NCI-H82 (cell line): ENCODE results near the gene C1QL4.
"Not testable (repeated sequence)": the region's sequence is repeated elsewhere in the genome, so short reads cannot be mapped to it uniquely, and the experiment has no call there.

Experiments
- DNase-seq: peaks from one replicate; lab custom pipeline; 2025; lab: John Stamatoyannopoulos, UW

Gene C1QL4

DNA sequence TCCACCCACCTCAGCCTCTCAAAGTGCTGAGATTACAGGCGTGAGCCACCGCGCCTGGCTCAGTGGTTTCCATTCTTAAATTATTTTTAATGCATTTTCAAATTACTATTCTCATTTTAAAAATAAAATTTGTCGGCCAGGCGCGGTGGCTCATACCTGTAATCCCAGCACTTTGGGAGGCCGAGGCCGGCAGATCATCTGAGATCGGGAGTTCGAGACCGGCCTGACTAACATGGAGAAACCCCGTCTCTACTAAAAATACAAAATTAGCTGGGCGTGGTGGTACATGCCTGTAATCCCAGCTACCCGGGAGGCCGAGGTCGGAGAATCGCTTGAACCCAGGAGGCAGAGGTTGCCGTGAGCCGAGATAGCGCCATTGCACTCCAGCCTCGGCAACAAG lies 3.2 kb downstream of the C1QL4 start:
- DNase-seq: not testable (repeated sequence)

DNA sequence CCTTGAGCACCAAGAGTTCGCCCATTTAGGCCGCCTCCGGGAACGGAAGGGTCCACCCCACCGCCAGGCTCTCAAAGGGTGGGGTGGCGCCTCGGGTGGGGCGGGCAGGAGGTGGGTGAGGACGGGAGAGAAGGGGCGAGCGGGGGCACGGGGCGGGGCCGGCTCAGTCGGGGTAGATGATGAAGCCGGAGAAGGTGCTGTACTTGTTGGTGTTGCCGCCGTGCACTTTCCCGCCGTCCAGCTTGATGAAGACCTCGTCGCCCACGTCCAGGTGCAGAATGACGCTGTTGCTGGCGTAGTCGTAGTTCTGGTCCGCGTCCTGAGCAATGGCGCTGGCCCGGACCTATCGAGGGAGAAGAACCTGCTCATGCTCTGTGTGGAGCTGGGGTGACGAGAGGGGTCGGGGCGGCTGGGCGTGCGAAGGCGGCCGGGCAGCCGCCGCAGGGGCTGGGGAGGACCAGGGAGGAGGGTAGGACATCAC lies 4.1 kb downstream of the C1QL4 start:
- no peak for DNase-seq

GRCh38 chr12:49332441-49332861 lies 4.5 kb downstream of the C1QL4 start:
- DNase-seq: no peak

GRCh38 chr12:49331380-49332222 lies 5.4 kb downstream of the C1QL4 start:
- peak; percentile 74 for DNase-seq

- peak; percentile 30 for DNase-seq
Measured at GRCh38 chr12:49330631-49331379, 6.2 kb downstream of the C1QL4 start.

DNA sequence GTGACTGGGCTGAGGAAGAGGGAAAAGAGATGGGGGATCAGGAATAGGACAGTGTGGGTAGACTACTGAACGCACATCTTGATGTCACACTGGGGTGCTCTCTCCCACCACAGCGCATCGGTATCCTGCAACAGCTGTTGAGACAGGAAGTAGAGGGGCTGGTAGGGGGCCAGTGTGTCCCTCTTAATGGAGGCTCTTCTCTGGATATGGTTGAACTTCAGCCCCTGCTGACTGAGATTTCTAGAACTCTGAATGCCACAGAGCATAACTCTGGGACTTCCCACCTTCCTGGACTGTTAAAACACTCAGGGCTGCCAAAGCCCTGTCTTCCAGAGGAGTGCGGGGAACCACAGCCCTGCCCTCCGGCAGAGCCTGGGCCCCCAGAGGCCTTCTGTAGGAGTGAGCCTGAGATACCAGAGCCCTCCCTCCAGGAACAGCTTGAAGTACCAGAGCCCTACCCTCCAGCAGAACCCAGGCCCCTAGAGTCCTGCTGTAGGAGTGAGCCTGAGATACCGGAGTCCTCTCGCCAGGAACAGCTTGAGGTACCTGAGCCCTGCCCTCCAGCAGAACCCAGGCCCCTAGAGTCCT lies 6.9 kb downstream of the C1QL4 start:
- DNase-seq: no peak

DNA sequence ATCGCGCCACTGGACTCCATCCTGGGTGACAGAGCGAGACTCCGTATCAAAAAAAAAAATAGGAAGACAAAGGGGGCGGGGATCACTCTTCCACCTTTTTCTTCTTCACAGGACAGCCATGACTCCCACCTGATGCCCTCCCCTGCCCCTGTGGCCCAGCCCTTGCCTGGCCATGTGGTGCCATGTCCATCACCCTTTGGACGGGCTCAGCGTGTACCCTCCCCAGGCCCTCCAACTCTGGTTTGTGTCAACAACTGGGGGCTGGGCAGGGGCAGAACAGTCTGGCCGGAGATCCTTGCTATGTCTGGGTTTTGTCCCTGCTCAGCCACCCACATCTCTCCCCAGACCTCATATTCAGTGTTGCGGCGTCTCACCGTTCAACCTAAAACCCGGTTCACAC lies 8.2 kb downstream of the C1QL4 start:
- no peak for DNase-seq

- no peak for DNase-seq
Measured at GRCh38 chr12:49327887-49328286, 9.1 kb downstream of the C1QL4 start.

DNA sequence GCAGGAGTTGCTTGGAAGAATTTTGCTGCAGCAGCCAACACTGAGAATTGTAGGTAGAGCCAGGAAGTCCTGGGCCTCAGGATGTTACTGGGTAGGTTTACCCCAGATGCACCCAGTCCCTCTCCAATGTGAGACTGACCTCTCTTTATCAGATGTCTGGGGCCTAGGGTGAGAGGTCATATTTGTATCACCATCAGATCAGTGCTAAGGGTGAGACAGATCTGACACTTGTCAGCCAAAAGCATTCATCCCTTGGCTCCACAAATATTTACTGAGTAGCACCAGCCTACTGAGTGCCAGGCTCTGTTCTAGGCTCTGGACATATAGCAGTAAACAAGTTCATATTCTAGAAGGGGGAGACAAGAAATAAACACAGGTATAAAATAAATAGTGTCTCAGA lies 9.6 kb downstream of the C1QL4 start:
- no peak for DNase-seq

GRCh38 chr12:49325606-49326005 lies 11.4 kb downstream of the C1QL4 start:
- DNase-seq: no peak

GRCh38 chr12:49323524-49324097 lies 13.4 kb downstream of the C1QL4 start:
- no peak for DNase-seq

GRCh38 chr12:49322708-49323523 lies 14.1 kb downstream of the C1QL4 start, which contains the start of gene TROAP:
TROAP (plus strand) TSS chr12:49323255; CDS start chr12:49323609, 354 bp downstream.
- DNase-seq: peak; percentile 100

DNA sequence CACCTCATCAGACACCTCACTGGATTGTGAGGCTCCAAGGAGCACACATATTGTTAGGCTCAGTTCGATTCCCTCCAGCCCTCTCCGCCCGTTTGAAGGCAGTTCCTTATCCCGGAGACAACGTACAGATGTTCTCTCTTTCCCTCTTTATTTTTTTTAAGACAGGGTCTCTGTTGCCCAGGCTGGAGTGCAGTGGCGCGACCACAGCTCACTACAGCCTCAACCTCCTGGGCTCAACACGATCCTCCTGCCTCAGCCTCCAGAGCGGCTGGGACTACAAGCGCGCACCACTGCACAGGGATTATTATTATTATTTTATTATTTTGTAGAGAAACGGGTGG lies 14.7 kb downstream of the C1QL4 start:
- no peak for DNase-seq

GRCh38 chr12:49320411-49321103 lies 16.4 kb downstream of the C1QL4 start:
- not testable (repeated sequence) for DNase-seq

DNA sequence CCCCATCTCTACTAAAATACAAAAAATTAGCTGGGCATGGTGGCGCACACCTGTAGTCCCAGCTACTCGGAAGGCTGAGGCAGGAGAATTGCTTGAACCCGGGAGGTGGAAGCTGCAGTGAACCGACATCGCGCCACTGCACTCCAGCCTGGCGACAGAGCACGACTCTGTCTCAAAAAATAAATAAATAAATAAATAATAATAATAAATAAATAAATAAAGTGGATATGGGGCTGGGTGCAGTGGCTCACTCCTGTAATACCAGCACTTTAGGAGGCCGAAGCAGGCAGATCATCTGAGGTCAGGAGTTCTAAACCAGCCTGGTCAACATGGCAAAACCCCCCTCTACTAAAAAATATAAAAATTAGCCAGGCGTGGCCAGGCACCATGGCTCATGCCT lies 19.9 kb downstream of the C1QL4 start:
- DNase-seq: not testable (repeated sequence)

DNA sequence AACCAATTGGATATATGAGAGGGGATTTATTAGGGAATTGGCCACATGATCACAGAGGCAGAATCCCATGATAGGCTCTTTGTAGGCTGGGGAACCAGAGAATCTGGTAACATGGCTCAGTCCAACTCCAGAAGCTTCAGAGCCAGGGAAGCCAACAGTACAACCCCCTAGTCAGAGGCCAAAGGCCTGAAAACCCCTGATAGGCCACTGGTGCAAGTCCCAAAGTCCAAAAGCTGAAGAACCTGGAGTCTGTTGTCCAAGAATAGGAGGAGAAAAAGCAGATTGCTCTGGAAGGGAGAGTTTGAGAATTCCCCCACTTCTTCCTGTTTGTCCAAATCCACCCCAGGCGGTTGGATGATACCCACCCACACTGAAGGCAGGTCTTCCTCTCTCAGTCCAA lies 22.2 kb downstream of the C1QL4 start:
- no peak for DNase-seq

DNA sequence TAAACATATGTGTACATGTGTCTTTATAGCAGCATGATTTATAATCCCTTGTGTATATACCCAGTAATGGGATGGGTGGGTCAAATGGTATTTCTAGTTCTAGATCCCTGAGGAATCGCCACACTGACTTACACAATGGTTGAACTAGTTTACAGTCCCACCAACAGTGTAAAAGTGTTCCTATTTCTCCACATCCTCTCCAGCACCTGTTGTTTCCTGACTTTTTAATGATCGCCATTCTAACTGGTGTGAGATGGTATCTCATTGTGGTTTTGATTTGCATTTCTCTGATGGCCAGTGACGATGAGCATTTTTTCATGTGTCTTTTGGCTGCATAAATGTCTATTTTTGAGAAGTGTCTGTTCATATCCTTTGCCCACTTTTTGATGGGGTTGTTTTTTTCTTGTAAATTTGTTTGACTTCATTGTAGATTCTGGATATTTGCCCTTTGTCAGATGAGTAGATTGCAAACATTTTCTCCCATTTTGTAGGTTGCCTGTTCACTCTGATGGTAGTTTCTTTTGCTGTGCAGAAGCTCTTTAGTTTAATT lies 26.5 kb downstream of the C1QL4 start:
- not testable (repeated sequence) for DNase-seq

- no peak for DNase-seq
Measured at GRCh38 chr12:49309386-49309785, 27.6 kb downstream of the C1QL4 start.

DNA sequence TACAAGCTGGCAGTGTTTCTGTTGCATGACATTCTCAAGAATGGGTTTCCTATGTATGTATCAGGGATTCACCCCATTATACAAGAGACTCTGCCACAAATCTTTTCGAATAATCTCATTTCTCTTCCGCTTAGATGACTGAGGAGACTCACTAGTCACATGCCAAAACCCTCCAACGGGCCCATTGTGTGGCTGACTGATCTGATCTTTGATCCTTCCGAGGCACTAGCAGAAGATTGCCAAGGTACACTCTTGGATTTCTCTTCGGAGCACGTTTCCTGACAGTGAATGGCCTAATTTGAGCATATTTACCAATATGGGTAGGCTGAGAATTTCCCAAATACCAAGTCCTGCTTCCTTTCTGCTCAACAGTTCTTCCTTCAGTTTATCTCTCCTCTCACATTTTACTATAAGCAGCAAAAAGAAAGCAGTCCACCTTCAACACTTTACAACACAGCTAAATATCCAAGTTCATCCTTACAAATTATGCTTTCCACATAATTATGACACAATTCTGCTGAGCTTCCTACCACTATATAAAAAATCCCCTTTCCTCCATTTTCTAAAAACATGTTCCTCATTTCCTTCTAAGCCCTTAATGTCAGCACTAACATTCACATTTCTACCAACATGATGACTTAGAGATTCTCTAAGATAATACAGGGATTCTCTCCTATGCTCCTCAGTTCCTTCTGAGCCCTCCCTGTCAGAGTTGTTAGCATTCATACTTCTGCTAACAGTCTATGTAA lies 31.1 kb downstream of the C1QL4 start:
- no peak for DNase-seq

DNA sequence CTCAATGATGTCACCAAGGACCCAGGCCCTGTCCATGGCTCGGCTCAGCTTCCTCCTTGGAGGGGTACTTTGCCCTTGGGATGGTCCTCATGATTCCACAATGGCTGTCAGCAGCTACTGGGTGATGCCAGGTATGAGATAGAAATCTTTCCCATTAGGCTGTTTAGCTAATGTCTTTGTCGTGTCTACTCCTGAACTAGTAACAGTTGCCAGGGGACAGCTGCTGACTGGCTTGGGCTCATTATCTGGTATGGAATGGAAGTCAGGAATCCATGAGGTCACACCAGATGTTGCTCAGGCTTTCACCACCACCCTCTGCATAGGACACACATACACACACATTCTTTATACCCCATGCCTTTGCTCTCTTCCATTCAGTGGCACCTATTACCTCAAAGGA lies 32.8 kb downstream of the C1QL4 start:
- DNase-seq: peak; percentile 45
